GM21367 (cell line): ENCODE measurements around the gene TEX26.

Experiments used
- ATAC-seq: cut with Tn5 transposase; IDR thresholded peaks from one replicate; pipeline ENCODE4 v1.9.1; 2021; ENCODE audit not compliant: unreplicated experiment

TEX26 gene

DNA sequence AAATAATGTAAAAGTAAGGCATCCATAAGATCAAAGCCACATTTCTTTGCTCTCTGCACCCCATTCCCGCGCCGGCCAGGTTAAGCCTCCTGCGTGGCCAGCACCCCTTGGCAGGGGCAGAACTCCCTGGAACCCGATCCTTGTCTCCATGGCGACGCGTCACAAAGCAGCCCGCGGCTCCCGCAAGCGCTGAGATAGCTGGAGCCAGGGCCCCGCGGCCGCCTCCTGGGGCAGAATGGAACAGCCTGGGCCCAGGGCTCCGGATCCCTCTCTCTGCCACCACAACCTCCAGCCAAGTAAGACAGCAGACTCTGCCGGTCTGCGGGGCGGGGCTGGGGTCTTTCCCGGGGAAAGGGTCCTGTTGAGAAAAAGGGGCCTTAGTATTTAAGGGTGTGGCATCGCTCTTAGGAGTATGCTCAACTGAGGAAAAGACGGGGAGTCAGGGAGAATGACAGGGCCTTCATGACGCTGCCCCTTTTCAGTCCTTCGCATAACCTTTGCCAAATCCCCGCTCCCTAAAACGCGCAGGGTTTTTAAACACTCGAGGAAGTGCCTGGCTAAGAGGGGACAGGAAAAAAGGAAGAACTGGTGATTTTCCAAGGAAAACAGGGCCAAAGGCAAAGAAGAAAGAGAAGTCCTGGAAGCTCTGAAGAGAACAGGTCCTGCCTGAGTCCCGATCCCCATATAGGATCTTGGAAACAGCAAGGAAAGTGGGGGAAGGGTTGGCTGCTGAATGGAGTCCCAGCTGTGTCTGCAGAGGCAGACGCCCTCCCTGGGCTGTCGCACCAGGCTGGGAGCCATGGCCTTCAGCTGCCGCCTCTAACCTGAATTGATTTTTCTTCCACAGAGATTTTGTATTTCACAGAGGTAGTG lies at the start of gene TEX26:
Gene TEX26 (plus strand): TSS at position 176 of the 873 bp plus-strand sequence. CDS start 60 bp downstream, at position 236.
- no peak for ATAC-seq

DNA sequence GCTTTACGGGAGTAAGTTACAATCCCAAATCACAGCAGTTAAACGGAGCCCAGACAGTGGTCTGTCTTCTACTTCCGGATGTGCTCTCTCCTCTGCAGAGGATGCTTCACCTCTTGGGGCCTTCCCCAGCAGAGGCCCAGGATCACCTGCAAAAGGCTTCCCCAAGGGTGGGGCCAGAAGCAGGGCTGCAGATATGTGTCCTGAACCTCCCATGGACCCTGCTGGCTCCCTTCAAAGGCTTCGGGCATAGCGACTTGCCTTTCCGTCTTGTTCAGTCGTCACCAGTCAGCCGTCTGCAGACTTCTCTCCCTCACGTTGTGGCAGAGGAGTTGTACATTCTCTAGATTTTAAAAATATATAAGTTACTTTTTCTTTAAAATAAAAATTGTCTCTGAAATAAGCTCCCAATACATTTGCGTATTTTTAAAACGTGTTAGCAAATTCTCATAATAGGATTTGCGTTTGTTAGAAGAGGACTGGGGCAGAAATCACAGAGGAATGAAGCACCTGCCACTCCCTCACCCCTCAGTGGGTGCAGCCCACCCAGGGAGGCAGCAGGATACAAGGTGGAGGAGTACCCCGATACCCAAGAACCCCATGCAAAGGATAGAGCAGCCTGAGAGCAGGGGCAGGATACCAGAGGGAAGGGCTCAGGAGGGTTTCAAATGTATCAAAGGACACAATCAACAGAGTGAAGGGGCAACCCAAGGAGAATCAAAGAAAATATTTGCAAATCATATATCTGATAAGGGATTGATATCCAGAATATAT lies 49.3 kb upstream of the TEX26 start:
- no peak for ATAC-seq

DNA sequence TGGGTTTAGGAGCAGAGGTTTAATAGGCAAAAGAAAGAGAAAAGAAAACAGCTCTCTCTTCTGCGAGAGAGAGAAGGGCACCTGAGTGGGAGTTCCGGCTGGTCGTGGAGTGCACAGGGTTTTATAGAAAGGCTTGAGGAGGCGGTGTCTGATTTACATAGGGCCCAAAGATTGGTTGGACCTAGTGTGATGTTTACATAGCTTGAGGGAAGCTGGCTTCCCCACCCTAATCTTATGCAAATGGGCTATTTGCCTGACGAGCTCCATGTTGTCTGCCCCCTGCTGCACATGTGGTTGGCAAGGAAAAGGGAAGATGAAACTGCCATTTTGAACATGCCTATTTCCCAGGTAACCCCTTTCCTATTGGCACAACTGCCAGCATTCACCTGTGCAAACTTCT lies 47.9 kb upstream of the TEX26 start:
- ATAC-seq, result no peak

DNA sequence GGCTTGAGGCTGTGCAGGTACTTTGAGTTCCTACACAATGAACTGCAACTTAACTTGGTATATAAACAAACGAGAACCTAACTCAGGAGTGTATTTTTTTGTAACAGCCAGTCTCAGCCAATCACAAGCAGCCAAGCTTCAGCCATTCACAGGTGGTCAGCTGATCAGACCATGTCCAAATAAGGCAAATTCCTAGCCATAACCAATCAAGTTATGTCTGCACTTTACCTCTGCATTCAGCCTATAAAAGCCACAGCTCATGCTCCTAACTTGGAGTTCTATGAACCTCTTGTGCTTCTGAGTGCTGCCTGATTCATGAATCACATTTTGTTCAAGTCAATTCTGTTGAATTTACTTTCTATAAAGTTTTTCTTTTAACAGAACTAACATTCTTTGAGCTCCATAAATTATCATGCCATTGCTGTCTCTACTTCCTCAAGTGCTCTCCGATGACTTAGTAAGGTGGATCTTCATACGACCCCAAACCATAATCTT lies 43.2 kb upstream of the TEX26 start:
- no peak for ATAC-seq

DNA sequence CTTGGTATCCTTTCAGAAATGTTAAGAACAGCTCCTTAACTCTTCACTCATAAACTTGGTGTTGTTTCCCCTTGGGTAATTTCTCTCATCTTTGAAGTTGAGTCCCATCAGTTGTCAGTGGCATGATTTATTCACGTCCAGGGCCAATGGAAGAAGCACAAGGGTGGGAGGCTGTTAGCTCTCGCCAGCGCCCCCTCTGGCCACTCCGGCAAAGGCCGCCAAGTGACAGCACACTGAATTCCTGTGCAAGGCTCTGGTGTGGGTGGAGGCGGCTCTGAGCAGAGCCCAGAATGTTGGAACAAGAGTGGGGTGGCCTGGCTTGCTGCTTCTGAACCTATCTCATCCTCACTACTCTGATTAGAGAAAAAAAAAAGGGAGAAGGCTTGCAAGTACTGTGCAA lies 39.5 kb upstream of the TEX26 start:
- no peak for ATAC-seq

DNA sequence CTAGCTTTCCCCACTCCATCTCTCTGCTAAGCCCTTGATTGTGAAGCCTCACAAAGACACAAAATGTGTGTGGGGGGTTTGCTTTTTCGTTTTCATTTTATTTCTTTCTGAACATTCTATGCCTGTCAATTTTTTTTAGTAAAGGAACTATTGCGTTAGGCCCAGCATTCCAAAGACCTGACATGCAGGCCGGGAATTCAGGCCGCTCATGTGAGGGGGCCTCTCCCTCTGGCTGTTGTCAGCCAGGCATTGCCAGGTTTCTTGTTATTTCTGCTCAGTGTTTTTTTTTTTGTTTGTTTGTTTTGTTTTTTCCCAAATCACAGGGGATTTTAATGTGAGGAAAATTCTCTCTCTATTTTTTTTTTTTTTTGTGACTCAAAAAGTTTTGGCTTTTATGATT lies 36.7 kb upstream of the TEX26 start:
- no peak for ATAC-seq

DNA sequence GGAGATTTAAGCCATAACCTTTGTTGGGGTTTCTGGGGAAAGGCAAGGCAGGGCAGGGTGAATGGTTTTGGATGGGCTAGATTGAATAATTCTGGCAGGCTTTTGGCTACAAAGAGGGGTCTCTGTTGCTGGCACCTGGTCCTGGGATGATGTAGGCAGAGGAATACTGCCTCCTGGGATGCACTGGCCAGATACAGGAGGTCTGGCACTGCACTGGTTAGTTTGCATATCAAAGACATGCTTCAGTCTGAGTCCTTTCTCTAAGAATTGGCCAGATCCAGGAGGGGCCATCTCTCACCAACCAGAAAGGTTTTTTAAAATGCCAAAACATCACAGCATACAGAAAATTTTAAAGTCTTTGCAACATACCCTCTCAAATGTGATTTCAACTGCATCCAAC lies 34.4 kb upstream of the TEX26 start:
- no peak for ATAC-seq

DNA sequence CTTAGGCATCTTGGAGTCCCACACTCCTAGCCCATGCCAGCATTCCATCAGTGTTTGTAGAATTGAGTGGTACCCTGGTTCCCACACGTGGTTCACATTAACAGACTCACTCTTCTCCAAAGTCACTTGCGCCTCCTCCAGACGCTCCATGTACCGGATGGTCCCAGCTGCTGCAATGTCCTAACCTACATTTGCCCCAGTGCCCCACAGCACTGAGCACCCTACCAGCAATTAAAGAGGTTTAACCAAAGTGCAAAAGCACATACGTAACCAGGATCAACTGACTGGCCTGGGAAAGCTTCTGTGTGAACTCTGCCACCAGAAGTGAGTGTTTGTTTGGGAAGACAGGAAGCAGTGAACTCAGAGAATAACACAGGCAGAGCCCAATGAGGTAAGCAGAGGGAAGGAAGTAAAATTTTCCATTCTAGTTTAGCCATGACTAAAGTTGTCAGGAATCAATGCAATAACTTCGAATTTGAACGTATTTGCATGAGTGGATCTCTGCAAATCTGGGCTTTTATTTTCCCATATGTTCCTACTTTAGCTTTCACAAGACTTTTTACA lies 33.7 kb upstream of the TEX26 start:
- ATAC-seq, result no peak

DNA sequence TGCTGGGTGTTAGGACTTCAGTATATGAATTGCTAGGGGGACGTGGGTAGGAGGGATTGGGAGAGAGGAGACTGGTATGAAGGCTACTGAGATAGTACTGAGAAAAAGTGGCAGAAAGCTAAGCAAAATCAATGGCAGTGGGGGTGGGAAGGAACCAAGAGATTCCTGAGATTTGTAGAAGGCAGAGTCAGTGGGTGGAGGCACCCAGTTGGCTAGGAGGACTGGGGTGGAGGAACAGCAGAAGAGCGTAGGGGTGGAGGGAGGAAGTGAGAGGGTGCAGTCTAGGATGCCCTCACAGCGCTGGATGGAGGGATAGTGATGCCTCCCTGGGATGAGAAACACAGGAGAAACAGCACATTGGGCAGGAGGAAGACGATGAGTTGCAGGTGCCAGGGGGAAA lies 32.0 kb upstream of the TEX26 start:
- no peak for ATAC-seq

DNA sequence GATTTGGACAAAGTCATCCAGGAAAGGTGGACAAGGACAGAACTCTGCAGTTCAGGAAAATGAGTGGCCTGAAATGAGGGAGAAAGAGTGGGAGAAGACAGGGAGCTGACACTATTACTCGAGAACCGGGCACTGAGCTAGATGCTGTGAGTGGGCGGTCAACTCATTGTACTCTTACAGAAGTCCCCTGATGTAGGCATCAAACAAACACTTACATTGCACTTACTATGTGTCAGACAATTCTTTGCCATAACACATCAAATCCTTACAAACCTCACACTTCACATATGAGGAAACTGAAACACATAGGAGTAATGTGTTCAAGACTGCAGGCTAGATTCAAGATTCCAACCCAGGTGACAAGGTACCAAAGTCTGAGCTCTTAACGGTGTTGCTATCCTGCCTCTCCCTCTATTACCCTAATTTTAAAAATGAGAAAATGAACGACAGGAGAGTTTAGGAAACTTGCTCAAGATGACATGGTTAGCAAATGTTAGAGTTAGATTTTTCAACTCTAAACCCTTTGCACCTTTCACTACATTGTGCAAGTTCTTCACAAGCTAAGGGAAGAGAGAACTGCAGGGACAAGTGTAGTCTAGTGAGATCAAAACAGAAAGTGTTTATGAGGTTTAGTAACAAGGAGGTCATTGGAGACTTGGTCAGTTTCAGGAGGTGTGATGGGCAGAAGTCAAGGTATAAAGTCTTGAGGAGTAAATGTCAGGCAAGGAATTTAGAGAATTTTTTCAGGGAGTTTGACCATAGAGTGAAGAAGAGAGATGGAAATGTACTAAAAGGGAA lies 31.3 kb upstream of the TEX26 start:
- ATAC-seq, result no peak

DNA sequence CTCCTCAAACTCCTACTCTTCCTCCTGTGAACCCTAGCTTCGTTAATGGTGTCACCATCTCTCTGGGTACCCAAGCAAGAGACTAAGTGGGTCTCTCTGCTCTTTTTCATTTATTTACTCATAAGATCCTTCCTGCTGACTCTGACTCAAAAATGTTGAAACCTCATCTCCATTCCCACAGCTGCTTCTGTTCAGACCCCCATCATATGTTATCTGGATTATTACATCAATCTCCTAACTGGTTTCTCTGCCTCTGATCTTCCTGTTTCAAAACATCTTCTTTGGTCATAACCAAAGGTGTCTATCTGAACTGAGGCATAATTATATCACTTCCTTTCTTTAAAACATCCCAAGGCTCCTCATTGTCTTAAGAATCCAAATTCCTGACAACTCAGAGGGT lies 28.4 kb upstream of the TEX26 start:
- ATAC-seq, result no peak

DNA sequence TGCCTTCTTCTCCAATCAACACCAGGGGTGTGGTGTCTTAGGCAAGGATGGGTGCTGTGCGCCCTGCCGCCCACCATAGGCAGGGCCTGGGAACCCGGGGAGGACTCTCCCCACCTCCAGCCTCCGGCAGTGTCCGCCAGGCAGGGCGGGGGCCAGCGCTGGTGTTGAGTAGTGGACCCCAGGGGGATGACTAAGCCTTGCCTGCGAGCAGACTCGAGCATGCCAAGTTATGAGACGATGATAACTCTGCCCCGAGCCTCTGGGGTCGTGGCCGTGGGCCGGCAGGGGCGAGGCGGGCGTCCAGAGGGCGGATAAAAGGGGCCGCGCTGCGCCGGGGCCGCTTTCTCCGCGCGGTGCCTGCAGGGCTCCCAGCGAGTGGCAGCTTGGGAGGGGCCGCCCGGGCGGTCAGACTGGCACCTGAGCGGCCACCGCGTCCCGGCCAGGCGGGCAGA lies 26.5 kb upstream of the TEX26 start, which contains the start of gene MEDAG:
Gene MEDAG (plus strand): TSS at position 340 of the 452 bp plus-strand sequence. CDS start 245 bp downstream, outside the sequence.
- no peak for ATAC-seq

DNA sequence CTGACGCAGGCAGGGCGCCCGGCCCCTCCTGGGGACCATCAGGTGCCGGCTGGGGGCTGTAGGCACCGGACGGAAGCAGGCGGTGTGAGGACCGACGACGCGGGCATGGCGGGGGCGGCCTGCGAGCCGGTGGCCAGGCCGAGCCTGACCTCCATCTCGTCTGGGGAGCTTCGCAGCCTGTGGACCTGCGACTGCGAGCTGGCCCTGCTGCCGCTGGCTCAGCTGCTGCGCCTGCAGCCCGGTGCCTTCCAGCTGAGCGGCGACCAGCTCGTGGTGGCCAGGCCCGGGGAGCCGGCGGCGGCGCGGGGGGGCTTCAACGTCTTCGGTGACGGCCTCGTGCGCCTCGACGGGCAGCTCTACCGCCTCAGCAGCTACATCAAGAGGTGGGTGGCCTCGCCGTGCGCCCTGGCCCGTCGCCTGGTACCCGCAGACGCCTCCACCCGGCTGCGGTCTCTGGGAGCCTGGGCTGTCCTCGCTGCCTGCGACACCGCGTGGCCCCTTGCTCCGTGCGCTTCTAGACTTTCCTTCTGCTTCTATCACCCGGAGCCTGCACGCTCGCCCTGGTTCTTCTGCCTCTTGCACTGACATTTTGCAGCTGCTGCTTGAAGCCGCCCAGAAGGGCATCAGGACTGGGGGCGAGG lies 25.9 kb upstream of the TEX26 start:
- ATAC-seq, result no peak

DNA sequence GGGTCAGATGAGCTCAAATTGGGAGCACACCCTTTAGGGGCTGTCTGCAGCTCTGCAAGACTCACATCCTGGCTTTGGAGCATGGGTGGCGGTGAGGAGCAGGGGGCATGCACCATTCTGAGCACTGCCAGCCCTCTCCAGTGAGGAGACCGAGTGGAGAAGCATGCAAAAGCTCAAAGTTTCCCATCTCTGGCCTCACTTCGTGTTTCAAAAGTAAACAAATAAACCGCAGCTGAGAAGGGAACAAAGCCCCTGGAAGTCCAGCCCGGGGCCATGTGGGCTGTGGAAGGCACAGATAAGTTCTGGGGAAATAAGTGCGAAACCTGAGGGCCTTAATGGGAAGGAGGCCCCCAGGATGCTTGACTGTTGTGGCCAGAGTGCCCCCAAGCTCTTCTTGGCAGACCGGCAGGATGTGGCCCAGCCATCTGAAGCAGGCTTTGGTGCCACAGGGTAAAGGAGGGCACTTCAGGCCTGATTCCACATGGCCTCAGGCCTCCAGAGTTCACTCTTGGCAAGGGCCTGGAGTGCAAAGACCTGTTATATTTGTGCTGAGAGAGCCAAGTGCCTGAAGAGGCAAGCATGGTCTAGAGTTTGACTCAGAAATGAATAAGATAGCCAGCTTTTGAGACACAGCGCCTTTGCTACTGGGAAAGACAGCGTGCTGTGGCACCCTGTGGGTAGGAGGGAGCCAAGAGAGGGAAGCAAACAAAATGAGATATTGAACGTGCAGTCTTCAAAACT lies 25.2 kb upstream of the TEX26 start:
- ATAC-seq, result no peak

DNA sequence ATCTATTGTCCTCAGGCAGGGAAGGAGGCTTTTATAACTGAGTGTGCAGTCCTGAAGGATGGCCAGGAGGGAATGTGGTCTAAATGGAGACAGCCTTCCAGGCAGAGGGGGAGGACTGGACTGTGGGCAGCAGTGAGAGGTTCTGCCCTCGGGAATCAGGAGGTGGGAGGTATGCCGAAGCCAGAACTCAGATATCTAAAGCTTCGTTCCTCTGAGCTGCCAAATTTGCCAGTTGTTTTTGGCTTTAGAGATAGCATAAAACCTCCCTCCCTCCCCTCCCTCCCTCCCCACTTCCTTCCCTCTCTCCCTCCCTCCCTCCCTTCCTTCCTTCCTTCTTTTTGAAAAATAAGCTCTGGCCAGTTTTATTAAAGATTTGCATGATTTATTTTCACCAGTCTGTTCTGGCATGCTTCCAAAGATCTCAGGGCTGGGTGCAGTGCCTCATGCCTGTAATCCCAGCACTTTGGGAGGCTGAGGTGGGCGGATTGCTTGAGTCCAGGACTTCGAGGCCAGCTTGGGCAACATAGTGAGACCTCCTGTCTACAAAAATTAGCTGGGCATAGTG lies 24.0 kb upstream of the TEX26 start:
- ATAC-seq, result no peak

DNA sequence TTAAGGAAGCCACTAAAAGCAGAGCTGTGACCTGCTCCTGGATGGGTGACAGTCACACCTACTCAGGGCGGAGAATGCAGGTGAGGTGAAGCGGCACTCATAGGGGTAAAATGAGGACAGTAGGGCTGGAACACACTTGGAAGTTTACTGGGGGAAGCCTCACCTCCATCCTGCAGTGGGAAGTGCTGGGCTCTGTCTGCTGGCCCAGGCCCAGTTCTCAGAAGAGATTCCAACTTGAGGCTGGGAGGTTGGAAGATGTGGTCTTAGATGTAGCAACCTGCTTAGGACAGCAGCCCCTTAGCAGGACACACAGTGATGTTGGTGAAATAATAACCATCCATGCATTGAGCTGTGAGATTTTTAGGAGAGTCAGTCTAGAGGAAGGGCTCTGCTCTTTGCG lies 21.8 kb upstream of the TEX26 start:
- no peak for ATAC-seq

DNA sequence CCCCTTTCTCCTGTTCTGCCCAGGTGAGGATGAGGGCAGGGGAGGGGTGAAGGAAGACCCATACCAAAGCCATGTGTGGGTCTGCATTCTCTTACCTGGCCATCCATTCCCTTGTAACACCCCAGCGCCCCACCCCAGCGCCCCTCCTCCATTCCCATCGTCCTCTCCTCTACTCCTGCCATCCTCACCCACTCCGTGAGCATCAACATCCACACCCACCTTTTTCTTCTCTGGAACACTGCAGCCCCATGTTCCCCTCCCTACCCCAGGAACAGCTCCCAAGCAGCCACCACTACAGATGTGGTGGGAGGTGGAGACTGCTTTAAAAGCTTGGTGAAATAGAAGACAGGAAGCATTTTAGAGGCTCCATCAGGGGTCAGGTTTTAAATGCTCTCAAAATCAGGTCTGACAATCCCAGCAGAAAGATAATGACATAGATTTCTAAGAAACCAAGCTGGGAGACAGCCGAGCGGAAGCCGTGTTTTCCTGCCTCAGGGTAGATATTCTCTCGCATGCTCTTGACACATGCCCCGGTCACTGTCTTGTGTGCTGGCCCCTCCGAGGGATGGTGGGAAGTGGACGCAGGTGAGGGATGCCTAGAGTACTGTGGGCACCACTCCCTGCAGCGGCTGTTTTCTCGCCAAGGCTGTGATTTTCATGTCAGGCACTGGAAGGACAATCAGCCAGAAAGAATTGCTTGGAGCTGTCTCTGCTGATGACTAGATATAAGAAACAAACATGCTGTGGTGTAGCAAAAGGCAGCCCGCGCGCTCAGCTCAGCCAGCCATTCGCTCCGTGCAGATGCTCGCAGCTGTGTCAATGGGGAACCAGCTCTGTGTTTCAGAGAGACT lies 16.5 kb upstream of the TEX26 start:
- ATAC-seq, result no peak

DNA sequence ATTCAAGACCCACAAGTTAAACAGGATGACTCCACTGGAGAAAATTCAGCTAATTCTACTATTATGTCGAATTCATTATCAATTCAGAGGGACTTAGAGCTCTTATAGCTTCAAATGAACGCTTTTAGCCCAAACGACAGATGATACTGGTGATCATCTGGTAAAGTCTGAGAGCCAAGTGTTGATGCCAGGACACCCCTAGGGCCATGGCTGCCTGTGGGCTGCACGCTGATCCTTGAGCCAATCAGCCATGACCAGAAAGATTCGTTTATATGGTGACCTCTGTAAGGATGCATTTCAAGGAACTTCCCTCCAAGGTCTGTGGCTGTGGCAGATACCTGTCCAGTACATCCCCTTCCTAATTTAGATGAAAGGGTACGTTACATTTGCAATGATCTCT lies 15.5 kb upstream of the TEX26 start:
- ATAC-seq, result no peak
